Prostate gland (tissue), 1 donor: ENCODE results near the gene CHCHD6.

Experiments used
- POLR2A ChIP-seq: fragments of 450-650 bp; IDR thresholded peaks from one replicate; pipeline ENCODE4 v1.6.1; 2016; ENCODE audit warnings: antibody characterized with exemption, mild to moderate bottlenecking
- POLR2AphosphoS5 ChIP-seq: sonication (generic); formaldehyde crosslinking; IDR thresholded peaks from one replicate; pipeline ENCODE4 v1.6.1; 2017; ENCODE audit warnings: antibody characterized with exemption

GRCh38 chr3:126954141-126954842 is 250.3 kb downstream of the CHCHD6 start:
- TF ChIP-seq POLR2AphosphoS5 (no peak), POLR2A (no peak)
